BLaER1 (cell line): Measurements from ENCODE around the gene ITGA11.
A peak's percentile ranks its signal among the peaks of the same experiment; 100 is the strongest.

ENCODE experiments used
- H3K27ac ChIP-seq: shearing (Covaris generic); formaldehyde crosslinking; 2 replicates; pipeline ENCODE4 v1.8.1; 2022
- H3K27me3 ChIP-seq: shearing (Covaris generic); formaldehyde crosslinking; 2 replicates; pipeline ENCODE4 v1.8.1; 2022
- H3K36me3 ChIP-seq: shearing (Covaris generic); formaldehyde crosslinking; 2 replicates; pipeline ENCODE4 v1.8.1; 2022
- H3K4me1 ChIP-seq: shearing (Covaris generic); formaldehyde crosslinking; 2 replicates; pipeline ENCODE4 v1.8.1; 2022
- H3K4me2 ChIP-seq: shearing (Covaris generic); formaldehyde crosslinking; 2 replicates; pipeline ENCODE4 v1.8.1; 2022
- H3K4me3 ChIP-seq: shearing (Covaris generic); formaldehyde crosslinking; 2 replicates; pipeline ENCODE4 v1.8.1; 2022
- H3K9ac ChIP-seq: shearing (Covaris generic); formaldehyde crosslinking; 2 replicates; pipeline ENCODE4 v1.8.1; 2022
- H3K9me3 ChIP-seq: shearing (Covaris generic); formaldehyde crosslinking; 2 replicates; pipeline ENCODE4 v1.8.1; 2022
- H4K20me1 ChIP-seq: shearing (Covaris generic); formaldehyde crosslinking; 2 replicates; pipeline ENCODE4 v1.8.1; 2022
- Cebpa-rat ChIP-seq: shearing (Covaris generic); IDR thresholded peaks from 2 replicates; pipeline ENCODE4 v1.8.1; 2022

The ITGA11 gene

DNA sequence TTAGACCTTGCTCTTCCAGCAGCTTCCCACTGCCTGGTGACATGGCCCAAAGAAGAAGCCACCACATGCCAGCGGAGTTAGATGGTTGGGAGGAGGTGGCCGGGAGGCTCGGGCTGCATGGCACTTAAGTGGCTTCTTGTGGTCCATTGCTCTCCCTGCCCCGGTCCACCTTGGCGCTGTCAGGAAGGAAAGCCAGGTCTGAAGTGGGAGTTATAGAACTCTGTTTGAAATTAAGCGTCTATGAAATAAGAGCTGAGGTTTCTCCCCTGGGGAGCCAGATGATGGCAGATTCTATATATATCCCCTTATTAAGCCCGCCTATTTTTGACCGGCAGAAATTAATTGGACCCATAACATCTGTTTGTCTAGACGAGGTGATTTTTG lies 61.2 kb downstream of the ITGA11 start:
- H3K4me2 ChIP-seq, result peak overlapping the region; percentile 80
- H3K4me3 ChIP-seq, result no peak overlapping the region
- H3K9me3 ChIP-seq, result no peaks in the 10 kb centered on the region
- H4K20me1 ChIP-seq, result no peaks in the 10 kb centered on the region
- peaks cover 74% of the 10 kb centered on the region for H3K4me1 ChIP-seq
- H3K9ac ChIP-seq, result peak overlapping the region; percentile 45; the same call in 1 of the 2 replicates
- no peak for TF ChIP-seq Cebpa-rat
- no peaks in the 10 kb centered on the region for H3K36me3 ChIP-seq
- no peaks in the 10 kb centered on the region for H3K27me3 ChIP-seq
- H3K27ac ChIP-seq, result peak overlapping the region; percentile 70

- Histone ChIP-seq H3K4me2 (peak overlapping the region; percentile 80), H3K36me3 (no peaks in the 10 kb centered on the region), H4K20me1 (no peaks in the 10 kb centered on the region), H3K4me1 (peaks cover 74% of the 10 kb centered on the region), H3K9me3 (no peaks in the 10 kb centered on the region), H3K4me3 (no peak overlapping the region), H3K27me3 (no peaks in the 10 kb centered on the region), H3K9ac (peak overlapping the region; percentile 45; the same call in 1 of the 2 replicates), H3K27ac (peak overlapping the region; percentile 70)
- TF ChIP-seq Cebpa-rat, result no peak
Observed at GRCh38 chr15:68369931-68370767, 61.8 kb downstream of the ITGA11 start.

- peaks cover 86% of the 10 kb centered on the region for H3K4me1 ChIP-seq
- peak overlapping the region; percentile 87 for H3K4me2 ChIP-seq
- no peaks in the 10 kb centered on the region for H4K20me1 ChIP-seq
- no peak overlapping the region for H3K9ac ChIP-seq
- TF ChIP-seq Cebpa-rat, result no peak
- H3K9me3 ChIP-seq, result no peaks in the 10 kb centered on the region
- peak overlapping the region; percentile 82; the same call in 1 of the 2 replicates for H3K27ac ChIP-seq
- no peaks in the 10 kb centered on the region for H3K27me3 ChIP-seq
- no peak overlapping the region for H3K4me3 ChIP-seq
- no peaks in the 10 kb centered on the region for H3K36me3 ChIP-seq
Observed at GRCh38 chr15:68368731-68369435, 63.1 kb downstream of the ITGA11 start.

GRCh38 chr15:68367992-68368391 lies 64.0 kb downstream of the ITGA11 start:
- Histone ChIP-seq H3K27ac (peak overlapping the region; percentile 82; the same call in 1 of the 2 replicates), H3K9ac (no peak overlapping the region; the same call in 1 of the 2 replicates), H3K4me1 (peaks cover 95% of the 10 kb centered on the region), H3K9me3 (no peaks in the 10 kb centered on the region), H3K27me3 (no peaks in the 10 kb centered on the region), H3K4me3 (no peak overlapping the region), H3K36me3 (no peaks in the 10 kb centered on the region), H4K20me1 (no peaks in the 10 kb centered on the region), H3K4me2 (peak overlapping the region; percentile 87)
- no peak for TF ChIP-seq Cebpa-rat

DNA sequence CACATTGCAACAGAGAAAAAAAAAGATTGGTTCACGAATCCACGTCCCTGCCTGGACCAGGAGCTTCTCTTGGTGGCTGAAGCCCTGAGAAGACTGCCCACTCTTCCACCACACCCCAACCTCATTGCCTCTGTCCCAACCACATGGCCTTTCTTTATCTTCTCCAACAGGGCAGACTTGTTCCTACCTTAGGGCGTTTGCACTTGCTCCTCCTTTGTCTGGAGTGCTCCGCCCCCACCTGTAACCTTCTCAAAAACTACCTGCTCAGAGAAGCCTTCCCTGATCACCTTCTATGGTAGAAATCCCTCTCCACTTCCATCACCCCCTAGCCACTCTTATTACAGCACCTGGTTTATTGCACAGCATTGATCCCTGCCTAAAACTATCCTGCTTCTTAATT lies 64.7 kb downstream of the ITGA11 start:
- Histone ChIP-seq H3K9me3 (no peaks in the 10 kb centered on the region), H3K36me3 (no peaks in the 10 kb centered on the region), H3K9ac (peak overlapping the region; percentile 61; the same call in 1 of the 2 replicates), H3K4me3 (no peak overlapping the region), H3K27ac (peak overlapping the region; percentile 82), H3K4me2 (peak overlapping the region; percentile 87), H3K27me3 (no peaks in the 10 kb centered on the region), H3K4me1 (peaks cover 90% of the 10 kb centered on the region), H4K20me1 (no peaks in the 10 kb centered on the region)
- TF ChIP-seq Cebpa-rat, result no peak

GRCh38 chr15:68366314-68366713 lies 65.6 kb downstream of the ITGA11 start:
- H4K20me1 ChIP-seq, result no peaks in the 10 kb centered on the region
- no peaks in the 10 kb centered on the region for H3K36me3 ChIP-seq
- no peaks in the 10 kb centered on the region for H3K9me3 ChIP-seq
- H3K27me3 ChIP-seq, result no peaks in the 10 kb centered on the region
- peak overlapping the region; percentile 41; the same call in 1 of the 2 replicates for H3K4me3 ChIP-seq
- H3K27ac ChIP-seq, result peak overlapping the region; percentile 82
- peaks cover 81% of the 10 kb centered on the region for H3K4me1 ChIP-seq
- H3K9ac ChIP-seq, result peak overlapping the region; percentile 68; the same call in 1 of the 2 replicates
- peak overlapping the region; percentile 87 for H3K4me2 ChIP-seq
- TF ChIP-seq Cebpa-rat, result no peak

- no peaks in the 10 kb centered on the region for H3K27me3 ChIP-seq
- no peak for TF ChIP-seq Cebpa-rat
- H3K27ac ChIP-seq, result peak overlapping the region; percentile 82
- H3K4me1 ChIP-seq, result peaks cover 79% of the 10 kb centered on the region
- peak overlapping the region; percentile 68; the same call in 1 of the 2 replicates for H3K9ac ChIP-seq
- H3K4me3 ChIP-seq, result peak overlapping the region; percentile 41; the same call in 1 of the 2 replicates
- H3K36me3 ChIP-seq, result no peaks in the 10 kb centered on the region
- H4K20me1 ChIP-seq, result no peaks in the 10 kb centered on the region
- no peaks in the 10 kb centered on the region for H3K9me3 ChIP-seq
- peak overlapping the region; percentile 87 for H3K4me2 ChIP-seq
Observed at GRCh38 chr15:68365770-68366169, 66.2 kb downstream of the ITGA11 start.

DNA sequence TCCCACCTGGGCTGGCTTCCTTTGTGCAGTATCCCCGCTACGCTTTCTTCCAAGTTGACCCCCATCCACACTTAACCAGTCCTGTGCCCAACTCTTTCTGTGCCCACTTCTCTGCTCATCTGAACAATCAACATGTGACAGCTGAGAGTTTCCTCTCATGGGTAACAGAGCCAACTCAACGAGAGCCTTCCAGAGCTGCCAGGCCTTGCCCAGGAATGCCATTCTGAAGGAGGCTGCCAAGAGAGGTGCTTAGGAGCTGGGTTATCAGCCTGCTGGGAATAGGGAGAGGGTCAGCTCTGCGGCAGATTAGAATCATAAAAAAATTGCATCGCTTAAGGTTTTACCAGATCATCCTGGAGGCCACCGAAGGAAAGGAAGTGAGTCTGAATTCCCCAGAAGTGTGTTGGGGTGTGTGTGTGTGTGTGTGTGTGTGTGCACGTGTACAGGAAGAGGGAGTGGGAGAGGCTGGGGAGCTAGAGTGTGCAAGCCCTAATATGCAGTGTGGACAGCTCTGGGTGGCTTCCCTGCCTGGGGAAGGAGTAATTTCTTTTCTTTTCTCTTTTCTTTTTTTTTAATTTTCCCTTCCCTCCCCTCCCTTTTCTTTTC lies 66.7 kb downstream of the ITGA11 start:
- peak overlapping the region; percentile 68 for H3K9ac ChIP-seq
- H3K9me3 ChIP-seq, result no peaks in the 10 kb centered on the region
- no peaks in the 10 kb centered on the region for H4K20me1 ChIP-seq
- H3K4me1 ChIP-seq, result peaks cover 79% of the 10 kb centered on the region
- H3K27ac ChIP-seq, result peak overlapping the region; percentile 82
- H3K27me3 ChIP-seq, result no peaks in the 10 kb centered on the region
- 0 out of 2 replicates have a peak overlapping the region, but pooled peaks have one; percentile 41 for H3K4me3 ChIP-seq
- TF ChIP-seq Cebpa-rat, result no peak
- no peaks in the 10 kb centered on the region for H3K36me3 ChIP-seq
- peak overlapping the region; percentile 87 for H3K4me2 ChIP-seq

DNA sequence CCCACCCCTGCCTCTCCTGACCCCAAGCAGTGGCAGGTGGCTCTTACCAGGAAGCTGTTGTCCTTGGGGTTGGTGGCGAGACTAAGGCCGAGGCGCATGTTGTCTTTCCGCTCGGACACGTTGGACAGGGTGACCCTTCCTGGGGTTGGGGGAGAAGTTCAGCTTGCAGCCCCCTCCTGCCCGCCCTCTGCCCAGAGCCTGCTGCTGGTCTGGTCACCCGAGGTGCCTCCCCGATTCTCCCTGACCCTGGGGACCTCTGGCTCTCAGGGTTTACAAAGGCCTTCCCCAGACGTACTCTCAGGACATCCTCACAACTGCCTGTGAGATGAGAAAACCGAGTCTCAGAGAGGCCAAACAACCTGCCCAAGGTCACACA lies 67.3 kb downstream of the ITGA11 start:
- Histone ChIP-seq H3K27me3 (no peaks in the 10 kb centered on the region), H3K4me2 (peak overlapping the region; percentile 87), H3K4me3 (no peak overlapping the region), H3K9ac (peak overlapping the region; percentile 68), H3K4me1 (peaks cover 79% of the 10 kb centered on the region), H4K20me1 (no peaks in the 10 kb centered on the region), H3K27ac (peak overlapping the region; percentile 82), H3K9me3 (no peaks in the 10 kb centered on the region), H3K36me3 (no peaks in the 10 kb centered on the region)
- no peak for TF ChIP-seq Cebpa-rat
